IMR-90 (cell line): ENCODE measurements around the gene WDR90. TPM values are rescaled to one million over a fixed set of nuclear protein-coding genes. Genes with fewer than 3 reads are reported as not detected.

ENCODE experiments used
- ATAC-seq: fragments of 200-7000 bp; cut with Tn5 transposase; 2 replicates; pipeline ENCODE4 v1.9.1; 2020; ENCODE audit warnings: low read depth, mild to moderate bottlenecking, moderate library complexity
- BruUV-seq: library from RNA; stranded (reverse); fragments of 400-500 nt; replicated peaks from 2 replicates; lab custom pipeline; 2021; lab: Mats Ljungman, UMichigan
- CTCF ChIA-PET: fragments of 300-600 bp; formaldehyde crosslinking; extraction: SDS; loops from one replicate; lab custom pipeline; 2021; ENCODE audit warnings: antibody characterized with exemption; lab: Yijun Ruan, JAX
- POLR2A ChIA-PET: fragments of 300-600 bp; sonication (Branson Sonifier 250); formaldehyde crosslinking; loops from one replicate; lab custom pipeline; 2022; ENCODE audit warnings: antibody characterized with exemption; ENCODE audit not compliant: unreplicated experiment; lab: Charles Lee
- DNase-seq: peaks from one replicate; pipeline ENCODE4 v3.0.0; 2013
- H2AFZ ChIP-seq: replicated peaks from 2 replicates; pipeline ENCODE3; 2013; ENCODE audit warnings: low read length, mild to moderate bottlenecking; ENCODE audit not compliant: poor library complexity
- H2AK5ac ChIP-seq: 2 replicates; pipeline ENCODE4 v1.6.1; 2013; ENCODE audit warnings: low read depth, low read length, inconsistent platforms
- H2AK9ac ChIP-seq: replicated peaks from 2 replicates; pipeline ENCODE3; 2013; ENCODE audit warnings: mild to moderate bottlenecking, low read depth, low read length, moderate library complexity; ENCODE audit not compliant: poor library complexity
- H2BK120ac ChIP-seq: 2 replicates; pipeline ENCODE4 v1.6.1; 2013; ENCODE audit warnings: low read depth, low read length, inconsistent platforms
- H2BK15ac ChIP-seq: 3 replicates; pipeline ENCODE4 v1.6.1; 2013; ENCODE audit warnings: low read depth, low read length, inconsistent platforms
- H2BK20ac ChIP-seq: 2 replicates; pipeline ENCODE4 v1.6.1; 2013; ENCODE audit warnings: low read depth, mild to moderate bottlenecking, inconsistent platforms, low read length, moderate library complexity
- H2BK5ac ChIP-seq: 2 replicates; pipeline ENCODE4 v1.6.1; 2013; ENCODE audit warnings: mild to moderate bottlenecking, low read depth, low read length, inconsistent platforms; ENCODE audit not compliant: poor library complexity, severe bottlenecking
- H3K14ac ChIP-seq: replicated peaks from 2 replicates; pipeline ENCODE4 v1.6.1; 2013; ENCODE audit warnings: low read depth, low read length, inconsistent platforms
- H3K18ac ChIP-seq: 2 replicates; pipeline ENCODE4 v1.6.1; 2013; ENCODE audit warnings: low read depth, low read length, control low read depth
- H3K23ac ChIP-seq: 2 replicates; pipeline ENCODE4 v1.6.1; 2013; ENCODE audit warnings: low read depth, low read length, inconsistent platforms
- H3K27ac ChIP-seq: 2 replicates; pipeline ENCODE4 v1.5.1; 2013; ENCODE audit warnings: mild to moderate bottlenecking, control low read depth, low read length; ENCODE audit not compliant: insufficient read depth
- H3K27me3 ChIP-seq: 2 replicates; pipeline ENCODE4 v1.6.1; 2013; ENCODE audit warnings: low read length; ENCODE audit not compliant: control insufficient read depth, insufficient read depth
- H3K36me3 ChIP-seq: 2 replicates; pipeline ENCODE4 v1.6.1; 2013; ENCODE audit warnings: low read length, mixed read lengths; ENCODE audit not compliant: control insufficient read depth, insufficient read depth
- H3K4ac ChIP-seq: 2 replicates; pipeline ENCODE4 v1.6.1; 2013; ENCODE audit warnings: low read depth, low read length, inconsistent platforms
- H3K4me1 ChIP-seq: 2 replicates; pipeline ENCODE4 v1.6.1; 2013; ENCODE audit warnings: low read length, mixed read lengths; ENCODE audit not compliant: control insufficient read depth, insufficient read depth
- H3K4me2 ChIP-seq: 2 replicates; pipeline ENCODE4 v1.6.1; 2013; ENCODE audit warnings: low read depth, mild to moderate bottlenecking, control low read depth, low read length, moderate library complexity
- H3K4me3 ChIP-seq: 2 replicates; pipeline ENCODE4 v1.5.1; 2013; ENCODE audit warnings: low read depth, mild to moderate bottlenecking, control low read depth, low read length, moderate library complexity; ENCODE audit not compliant: insufficient read depth
- H3K56ac ChIP-seq: 2 replicates; pipeline ENCODE4 v1.6.1; 2013; ENCODE audit warnings: low read length, inconsistent platforms; ENCODE audit not compliant: insufficient read depth; ENCODE audit errors: extremely low read depth
- H3K79me1 ChIP-seq, 2 experiments: 2 replicates each; pipeline ENCODE4 v1.6.1; 2013; ENCODE audit warnings: low read length in 2 of 2, inconsistent platforms in 1 of 2, low read depth in 1 of 2
- H3K9ac ChIP-seq: 2 replicates; pipeline ENCODE4 v1.6.1; 2013; ENCODE audit warnings: low read depth, low read length, control low read depth
- H3K9me1 ChIP-seq: 2 replicates; pipeline ENCODE4 v1.6.1; 2013; ENCODE audit warnings: low read length, inconsistent platforms; ENCODE audit not compliant: insufficient read depth
- H3K9me3 ChIP-seq: 2 replicates; pipeline ENCODE4 v1.6.1; 2013; ENCODE audit warnings: low read length; ENCODE audit not compliant: control insufficient read depth, insufficient read depth
- H4K20me1 ChIP-seq: 2 replicates; pipeline ENCODE4 v1.6.1; 2013; ENCODE audit warnings: low read length, inconsistent platforms; ENCODE audit not compliant: insufficient read depth
- H4K5ac ChIP-seq: 2 replicates; pipeline ENCODE4 v1.6.1; 2013; ENCODE audit warnings: mild to moderate bottlenecking, low read depth, low read length, control low read depth
- H4K8ac ChIP-seq, 2 experiments: 2 replicates each; pipeline ENCODE4 v1.6.1; 2013; ENCODE audit warnings: low read depth in 2 of 2, low read length in 2 of 2, control low read depth in 1 of 2, inconsistent platforms in 1 of 2
- H4K91ac ChIP-seq: 2 replicates; pipeline ENCODE4 v1.6.1; 2013; ENCODE audit warnings: low read depth, low read length, inconsistent platforms; ENCODE audit not compliant: insufficient read depth
- BHLHE40 ChIP-seq: fragments of 150-350 bp; IDR thresholded peaks from 2 replicates; pipeline ENCODE4 v1.6.1; 2016; ENCODE audit warnings: mild to moderate bottlenecking, low read depth, low read length
- CHD1 ChIP-seq: IDR thresholded peaks from 2 replicates; pipeline ENCODE4 v1.6.1; 2012; ENCODE audit warnings: low read depth, low read length, improper control_type of control experiment
- FOS ChIP-seq: fragments of 150-350 bp; IDR thresholded peaks from 2 replicates; pipeline ENCODE4 v1.6.1; 2016; ENCODE audit warnings: low read depth, low read length
- MAFK ChIP-seq: IDR thresholded peaks from 2 replicates; pipeline ENCODE4 v1.6.1; 2012; ENCODE audit warnings: low read depth, low read length, improper control_type of control experiment
- MXI1 ChIP-seq: IDR thresholded peaks from 2 replicates; pipeline ENCODE4 v1.6.1; 2012; ENCODE audit warnings: low read depth, mild to moderate bottlenecking, low read length, moderate library complexity, borderline replicate concordance
- RCOR1 ChIP-seq: IDR thresholded peaks from 2 replicates; pipeline ENCODE4 v1.6.1; 2012; ENCODE audit warnings: mild to moderate bottlenecking, low read length, improper control_type of control experiment; ENCODE audit not compliant: insufficient replicate concordance
- RFX5 ChIP-seq: IDR thresholded peaks from 2 replicates; pipeline ENCODE4 v1.8.0; 2012; ENCODE audit warnings: low read depth, mild to moderate bottlenecking, low read length, moderate library complexity
- SMC3 ChIP-seq: fragments of 150-350 bp; IDR thresholded peaks from 2 replicates; pipeline ENCODE4 v1.6.1; 2016; ENCODE audit warnings: low read depth, mild to moderate bottlenecking, antibody characterized with exemption, low read length, moderate library complexity
- WGBS, 2 experiments: methylation state at CpG; one replicate each; pipeline versions ENCODE4 v1.1.5 to v1.1.7; 2013; ENCODE audit warnings: missing lambda C conversion rate in 2 of 2; ENCODE audit not compliant: insufficient read length in 1 of 2; ENCODE audit errors: extremely low coverage in 2 of 2; 5-methylcytosine and 5-hydroxymethylcytosine counted together
- dilution Hi-C: fragments of 300-500 bp; cut with HindIII; formaldehyde crosslinking; loops from one replicate; pipeline ENCODE4 v1.14.3; 2018; ENCODE audit warnings: low sequenced_read_pairs; ENCODE audit not compliant: unreplicated experiment
- in situ Hi-C: fragments of 300-500 bp; cut with MboI; formaldehyde crosslinking; loops from 3 replicates; pipeline ENCODE4 v1.14.3; 2019; ENCODE audit warnings: low sequenced_read_pairs, inconsistent platforms, mixed read lengths
- intact Hi-C: fragments of 100-400 bp; cut with micrococcal nuclease; formaldehyde crosslinking; loops from 2 replicates; pipeline ENCODE4 v1.10.0; 2022
- polyA plus RNA-seq, 3 experiments: library from polyadenylated mRNA; depleted of rRNA; stranded (reverse); fragments of >200 nt; gene quantifications; 2 replicates each; pipeline ENCODE4 v1.2.3, GENCODE V29; 2012; ENCODE audit warnings: low replicate concordance in 1 of 3
- total RNA-seq: library from RNA; depleted of rRNA; stranded (reverse); fragments of >200 nt; gene quantifications from 2 replicates; pipeline ENCODE4 v1.2.3, GENCODE V29; 2012
- TF ChIP-seq, protein P1 (sequence below): fragments of 150-350 bp; IDR thresholded peaks from 2 replicates; pipeline ENCODE4 v1.6.1; 2017; ENCODE audit warnings: mild to moderate bottlenecking, antibody characterized with exemption, low read length, low read depth
- TF ChIP-seq, protein P2 (sequence below): conservative IDR thresholded peaks from 2 replicates; pipeline ENCODE4 v1.5.1; 2012; ENCODE audit warnings: mild to moderate bottlenecking, low read depth, low read length, improper control_type of control experiment

WDR90 gene
- total and polyA plus RNA-seq, 2 of the 4 experiments (the other 2 are of a cell fraction), result 1.4 to 18.7 TPM

- H2BK20ac ChIP-seq, result no peak overlapping the region
- no peak overlapping the region for H3K18ac ChIP-seq
- H3K23ac ChIP-seq, result no peak overlapping the region
- intact Hi-C loops (no loop called here), in situ Hi-C loops (loop anchor here (10.0 kb wide), 1 partner anchor 255 kb away; the partner anchor contains the start of gene NME4), dilution Hi-C loops (no loop called here)
- H2AK9ac ChIP-seq, result peak overlapping the region; percentile 98
- H3K9ac ChIP-seq, result peak overlapping the region; percentile 70
- no peak overlapping the region for H2BK15ac ChIP-seq
- peaks cover 15% of the 10 kb centered on the region for H3K9me1 ChIP-seq
- H2BK5ac ChIP-seq, result no peak overlapping the region
- no peaks in the 10 kb centered on the region for H3K27me3 ChIP-seq
- TF ChIP-seq BHLHE40 (no peak), FOS (no peak), RFX5 (no peak), MAFK (no peak), RCOR1 (no peak), MXI1 (no peak), CHD1 (no peak), SMC3 (no peak)
- TF ChIP-seq, protein P1, sequence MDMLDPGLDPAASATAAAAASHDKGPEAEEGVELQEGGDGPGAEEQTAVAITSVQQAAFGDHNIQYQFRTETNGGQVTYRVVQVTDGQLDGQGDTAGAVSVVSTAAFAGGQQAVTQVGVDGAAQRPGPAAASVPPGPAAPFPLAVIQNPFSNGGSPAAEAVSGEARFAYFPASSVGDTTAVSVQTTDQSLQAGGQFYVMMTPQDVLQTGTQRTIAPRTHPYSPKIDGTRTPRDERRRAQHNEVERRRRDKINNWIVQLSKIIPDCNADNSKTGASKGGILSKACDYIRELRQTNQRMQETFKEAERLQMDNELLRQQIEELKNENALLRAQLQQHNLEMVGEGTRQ, result no peak
- TF ChIP-seq, protein P2, sequence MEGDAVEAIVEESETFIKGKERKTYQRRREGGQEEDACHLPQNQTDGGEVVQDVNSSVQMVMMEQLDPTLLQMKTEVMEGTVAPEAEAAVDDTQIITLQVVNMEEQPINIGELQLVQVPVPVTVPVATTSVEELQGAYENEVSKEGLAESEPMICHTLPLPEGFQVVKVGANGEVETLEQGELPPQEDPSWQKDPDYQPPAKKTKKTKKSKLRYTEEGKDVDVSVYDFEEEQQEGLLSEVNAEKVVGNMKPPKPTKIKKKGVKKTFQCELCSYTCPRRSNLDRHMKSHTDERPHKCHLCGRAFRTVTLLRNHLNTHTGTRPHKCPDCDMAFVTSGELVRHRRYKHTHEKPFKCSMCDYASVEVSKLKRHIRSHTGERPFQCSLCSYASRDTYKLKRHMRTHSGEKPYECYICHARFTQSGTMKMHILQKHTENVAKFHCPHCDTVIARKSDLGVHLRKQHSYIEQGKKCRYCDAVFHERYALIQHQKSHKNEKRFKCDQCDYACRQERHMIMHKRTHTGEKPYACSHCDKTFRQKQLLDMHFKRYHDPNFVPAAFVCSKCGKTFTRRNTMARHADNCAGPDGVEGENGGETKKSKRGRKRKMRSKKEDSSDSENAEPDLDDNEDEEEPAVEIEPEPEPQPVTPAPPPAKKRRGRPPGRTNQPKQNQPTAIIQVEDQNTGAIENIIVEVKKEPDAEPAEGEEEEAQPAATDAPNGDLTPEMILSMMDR, result no peak
- H3K14ac ChIP-seq, result 0 out of 2 replicates have a peak overlapping the region, but pooled peaks have one; percentile 66
- H3K4ac ChIP-seq, result peak overlapping the region; percentile 75; the same call in 1 of the 2 replicates
- ATAC-seq (peak; percentile 30), DNase-seq (no peak)
- 0 out of 2 replicates have a peak overlapping the region, but pooled peaks have one; percentile 50 for H2AK5ac ChIP-seq
- peak overlapping the region; percentile 59 for H3K4me3 ChIP-seq
- no peaks in the 10 kb centered on the region for H4K20me1 ChIP-seq
- peaks cover 14% of the 10 kb centered on the region for H3K4me1 ChIP-seq
- no peak overlapping the region for H3K56ac ChIP-seq
- 0 out of 2 replicates have a peak overlapping the region, but pooled peaks have one; percentile 68 for H4K5ac ChIP-seq
- H3K4me2 ChIP-seq, result peak overlapping the region; percentile 77
- CTCF ChIA-PET, result no interaction called here
- no peak overlapping the region for H2BK120ac ChIP-seq
- POLR2A ChIA-PET, result no interaction called here
- peaks cover 3% of the 10 kb centered on the region; the same call in 1 of the 2 replicates for H3K36me3 ChIP-seq
- H4K91ac ChIP-seq, result no peak overlapping the region
- H3K9me3 ChIP-seq, result no peaks in the 10 kb centered on the region
- BruUV-seq, result no TSS peak
- 0% methylated on average over 33 of the region's 44 CpGs; no CpG with 5 or more reads in 1 of the 2 experiments for WGBS, 2 experiments
- H3K79me1 ChIP-seq, result peaks cover 10 to 42% of the 10 kb centered on the region in 2 experiments; a peak in 3 of 4 replicates
- H3K27ac ChIP-seq, result peak overlapping the region; percentile 46; the same call in 1 of the 2 replicates
- H2AFZ ChIP-seq, result peak overlapping the region; percentile 96
- peak overlapping the region in 1 of 2 experiments; percentile 77; a peak in 1 of 4 replicates for H4K8ac ChIP-seq
Observed at GRCh38 chr16:649631-650030, 466 bp downstream of the WDR90 start.
